Fibroblast of the conjunctiva (primary cell): ENCODE measurements around the gene MPHOSPH9.

Experiments
- DNase-seq: peaks from one replicate; pipeline ENCODE4 v3.0.0-alpha.2; 2010; ENCODE audit warnings: low read depth

Gene MPHOSPH9

DNA sequence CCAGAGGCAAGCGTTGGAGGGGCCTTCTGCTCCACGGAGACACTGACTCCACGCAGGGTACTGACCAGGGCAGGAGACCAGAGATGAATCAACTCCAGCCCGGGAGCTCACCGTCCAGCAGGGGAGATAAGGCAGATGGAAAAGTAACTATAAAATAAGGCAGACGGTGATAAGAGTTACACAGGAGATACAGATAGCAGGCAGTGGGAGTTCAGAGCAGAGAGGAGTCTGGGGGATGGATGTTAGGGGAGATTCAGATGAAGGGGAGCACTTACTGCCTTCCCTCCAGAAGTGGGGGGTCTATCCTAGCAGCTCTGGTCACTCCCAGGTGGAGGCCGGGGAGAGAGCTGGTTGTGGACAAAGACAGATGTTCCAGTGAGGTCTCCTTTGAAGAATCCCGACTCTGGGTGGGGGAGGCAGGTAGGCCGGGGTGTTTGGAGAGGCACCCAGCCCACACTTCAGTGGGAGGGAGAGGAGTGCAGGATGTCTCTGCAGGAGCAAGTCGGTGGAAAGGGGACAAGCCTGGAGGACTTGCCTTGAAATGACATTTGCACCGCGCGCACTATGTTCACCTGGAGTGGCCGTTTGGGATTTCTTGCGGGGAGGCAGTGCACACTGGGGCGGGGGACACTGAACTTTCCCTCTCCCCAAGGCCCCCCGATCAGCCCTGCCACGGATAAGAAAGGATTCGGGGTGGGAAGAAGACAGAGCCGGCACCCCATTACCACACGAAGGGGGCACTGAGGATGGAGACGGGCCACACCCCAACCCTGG, 83.3 kb downstream of the MPHOSPH9 start:
- no peak for DNase-seq

DNA sequence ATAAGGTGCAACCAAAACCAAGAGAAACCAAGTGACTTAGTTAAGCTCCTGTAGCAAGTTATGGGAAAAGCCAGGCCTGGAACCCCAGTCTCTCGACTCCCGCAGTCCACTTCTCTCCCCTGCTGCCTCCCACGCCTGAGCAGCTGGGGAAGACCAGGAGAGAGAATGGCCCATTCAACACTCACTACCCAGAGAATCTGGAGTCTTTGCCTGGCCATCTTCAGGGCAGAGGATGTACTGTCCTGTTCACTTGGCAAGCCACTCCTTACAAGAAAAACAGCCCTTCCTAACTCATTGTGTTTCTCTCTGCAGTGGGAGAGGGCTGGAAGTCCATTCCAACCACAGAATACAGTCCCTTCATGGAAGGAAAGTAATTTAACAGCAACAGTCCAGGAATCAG, 83.9 kb downstream of the MPHOSPH9 start:
- no peak for DNase-seq

GRCh38 chr12:123148655-123149054, 84.3 kb downstream of the MPHOSPH9 start:
- DNase-seq, result no peak

GRCh38 chr12:123148223-123148622, 84.7 kb downstream of the MPHOSPH9 start:
- no peak for DNase-seq

- DNase-seq, result no peak
Observed at GRCh38 chr12:123145211-123145610, 87.7 kb downstream of the MPHOSPH9 start.

GRCh38 chr12:123143736-123144461, 89.0 kb downstream of the MPHOSPH9 start:
- no peak for DNase-seq

DNA sequence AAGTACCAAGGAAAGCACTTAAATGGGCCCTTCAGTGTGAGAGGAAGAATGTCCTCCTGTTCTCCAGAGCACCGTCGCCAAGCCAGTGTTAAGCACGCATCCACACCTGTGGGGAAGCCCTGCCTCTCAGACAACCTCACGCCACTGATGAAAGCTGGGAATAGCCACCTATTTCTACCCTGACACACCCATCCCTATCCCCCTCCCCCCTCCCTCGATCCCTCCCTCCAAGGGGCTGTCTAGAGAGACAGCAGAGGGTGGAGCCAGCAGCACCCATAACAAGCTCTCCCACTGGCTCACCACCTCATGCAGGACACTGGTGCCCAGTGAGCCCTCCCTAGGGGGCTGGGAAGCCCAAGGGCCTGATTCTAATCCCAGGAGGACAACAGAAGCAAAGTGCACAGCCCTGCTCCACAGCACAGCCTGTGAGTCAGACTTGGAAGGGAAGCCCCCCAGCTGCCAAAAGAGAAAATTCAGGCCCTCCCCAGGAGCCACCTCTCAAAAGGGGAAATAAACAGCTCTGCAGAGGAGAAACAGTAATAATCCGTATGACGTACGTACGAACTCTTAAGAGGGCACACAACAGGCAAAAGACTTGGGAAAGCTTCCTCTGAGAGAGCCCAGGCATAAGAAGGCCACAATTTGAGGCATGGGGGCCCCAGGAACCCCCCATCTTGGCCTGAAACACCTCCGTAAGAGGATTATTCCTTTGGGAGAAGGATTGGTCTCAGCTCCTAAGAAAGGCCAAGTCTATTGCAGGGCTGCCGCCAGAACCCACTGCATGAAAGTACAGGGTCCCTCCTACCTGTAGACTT, 89.8 kb downstream of the MPHOSPH9 start:
- no peak for DNase-seq

DNA sequence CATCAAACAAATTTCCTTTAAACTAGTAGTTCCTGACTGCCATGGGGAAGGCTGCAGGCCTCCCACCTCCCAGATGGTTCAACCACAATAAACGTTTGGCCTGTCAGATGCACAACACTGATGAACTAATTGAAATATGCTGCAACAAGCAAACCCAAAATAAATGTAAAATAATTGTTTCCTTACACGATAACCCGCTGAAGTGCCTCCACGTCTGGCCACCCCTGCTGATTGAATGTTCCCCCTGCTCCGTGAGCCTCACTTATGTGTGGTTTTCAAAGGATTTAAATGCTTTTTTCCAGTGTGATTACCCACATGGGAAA, 90.5 kb downstream of the MPHOSPH9 start:
- DNase-seq, result no peak

- no peak for DNase-seq
Observed at GRCh38 chr12:123141615-123142517, 91.1 kb downstream of the MPHOSPH9 start.

DNA sequence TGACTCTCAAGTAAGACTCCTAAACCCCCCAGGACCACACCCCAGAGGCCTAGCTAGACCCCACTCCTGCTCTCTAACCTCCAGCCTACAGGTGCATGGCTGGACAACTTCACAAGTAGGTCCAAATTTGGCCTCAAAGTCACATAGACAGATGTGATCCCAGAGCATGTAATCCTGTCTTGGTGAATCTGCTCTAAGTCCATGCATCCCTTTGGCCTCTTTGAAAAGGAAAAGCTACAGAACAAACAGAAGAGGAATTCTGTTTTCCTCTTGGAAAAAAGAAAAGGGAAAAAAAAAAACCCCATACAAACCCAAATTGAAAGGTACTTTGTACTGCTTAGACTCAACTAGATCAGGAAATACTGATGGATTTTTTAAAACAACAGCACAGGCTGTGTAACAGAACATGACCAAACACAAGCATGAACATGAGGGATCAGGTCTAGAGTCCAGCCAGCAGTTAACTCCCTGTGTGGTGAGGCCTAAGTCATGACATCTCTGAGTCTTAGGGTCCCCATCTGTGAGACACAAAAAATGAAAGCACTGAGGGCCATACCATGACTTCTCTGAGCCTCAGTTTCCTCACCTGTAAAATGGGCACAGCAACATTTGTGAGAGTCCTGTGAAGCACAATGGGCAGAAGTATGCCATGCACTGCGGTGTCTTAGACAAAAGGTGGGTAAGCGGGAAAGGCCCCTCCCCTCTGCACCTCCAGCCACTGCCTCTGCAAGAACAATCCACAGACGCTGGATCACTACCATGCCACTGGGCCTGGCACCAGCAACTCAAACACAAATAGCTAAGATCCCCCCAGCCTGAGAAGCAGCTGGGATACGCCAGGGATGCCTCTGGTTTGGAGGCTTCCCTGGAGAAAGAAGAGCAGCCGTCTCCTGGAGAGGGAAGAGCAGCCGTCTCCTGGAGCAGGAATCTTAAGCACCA, 92.0 kb downstream of the MPHOSPH9 start:
- DNase-seq, result no peak

DNA sequence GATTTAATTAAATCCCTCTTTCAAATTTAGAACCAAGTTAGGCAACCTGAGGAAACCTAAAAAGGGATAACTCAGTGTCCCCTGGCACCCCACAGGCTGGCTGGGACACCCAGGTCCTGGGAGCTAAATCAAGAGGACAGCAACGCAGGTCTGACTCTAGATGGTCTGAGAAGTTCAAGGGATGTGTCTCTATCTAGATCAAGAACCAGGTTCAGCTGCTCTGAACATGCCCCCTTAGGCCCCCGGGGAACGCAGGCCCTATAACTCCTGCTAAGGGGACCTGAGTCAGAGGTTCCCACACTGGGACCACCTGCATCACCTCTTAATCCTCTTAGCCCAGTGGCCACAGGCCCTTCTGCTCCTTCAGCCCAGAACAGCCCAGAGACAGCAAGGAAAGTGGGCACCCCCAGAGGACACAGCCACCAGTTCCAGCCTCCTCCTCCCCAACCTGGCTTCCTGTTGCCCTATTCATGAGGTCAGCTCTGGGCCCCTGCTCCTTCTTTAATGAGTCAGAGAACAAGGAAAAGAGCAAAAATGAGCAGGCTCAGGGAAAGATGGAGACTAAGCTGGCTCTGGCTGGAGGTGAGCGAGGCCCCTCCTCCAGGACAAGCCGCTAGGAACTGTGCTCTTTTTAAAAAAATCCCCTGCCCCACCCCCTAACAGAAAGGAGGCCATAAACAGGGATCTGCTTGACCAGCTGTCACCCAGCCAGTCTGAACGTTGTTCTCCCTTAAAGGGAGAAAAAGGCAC, 92.8 kb downstream of the MPHOSPH9 start:
- DNase-seq, result no peak

DNA sequence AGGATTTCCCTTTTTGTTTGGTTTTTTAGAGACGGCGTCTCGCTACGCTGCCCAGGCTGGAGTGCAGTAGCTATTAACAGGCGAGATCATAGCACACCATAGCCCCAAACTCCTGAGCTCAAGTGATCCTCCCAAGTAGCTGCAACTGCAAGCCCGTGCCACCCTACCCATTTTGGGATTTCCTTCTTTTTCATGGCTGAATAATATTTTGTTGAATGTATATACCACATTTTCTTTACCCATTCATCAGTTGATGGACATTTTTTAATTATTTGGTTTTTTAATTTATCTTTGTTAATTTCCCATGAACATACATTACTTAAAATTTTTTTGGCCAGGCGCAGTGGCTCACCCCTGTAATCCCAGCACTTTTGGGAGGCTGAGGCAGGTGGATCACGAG, 97.3 kb downstream of the MPHOSPH9 start:
- DNase-seq, result no peak

- no peak for DNase-seq
Observed at GRCh38 chr12:123134826-123135225, 98.1 kb downstream of the MPHOSPH9 start.

DNA sequence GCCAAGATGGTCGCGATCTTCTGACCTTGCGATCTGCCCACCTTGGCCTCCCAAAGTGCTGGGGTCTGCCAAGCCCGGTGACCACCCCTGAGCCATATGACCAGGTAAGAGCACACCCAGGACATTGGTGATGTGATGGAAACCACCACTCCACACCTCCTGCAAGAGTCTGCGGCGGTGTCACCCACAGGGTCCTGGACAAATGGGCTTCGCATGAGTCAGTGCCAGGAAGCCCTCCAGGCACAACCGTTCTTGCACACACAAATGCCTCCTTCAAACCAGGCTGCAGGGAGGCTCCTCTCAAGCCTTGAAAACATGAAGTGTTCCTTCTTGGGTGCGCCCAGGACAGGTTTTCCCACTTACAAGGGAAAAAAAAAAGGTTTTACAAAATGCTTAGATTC, 98.7 kb downstream of the MPHOSPH9 start:
- DNase-seq, result no peak

GRCh38 chr12:123133701-123134100, 99.2 kb downstream of the MPHOSPH9 start:
- no peak for DNase-seq

- no peak for DNase-seq
Observed at GRCh38 chr12:123132951-123133619, 99.9 kb downstream of the MPHOSPH9 start.

DNA sequence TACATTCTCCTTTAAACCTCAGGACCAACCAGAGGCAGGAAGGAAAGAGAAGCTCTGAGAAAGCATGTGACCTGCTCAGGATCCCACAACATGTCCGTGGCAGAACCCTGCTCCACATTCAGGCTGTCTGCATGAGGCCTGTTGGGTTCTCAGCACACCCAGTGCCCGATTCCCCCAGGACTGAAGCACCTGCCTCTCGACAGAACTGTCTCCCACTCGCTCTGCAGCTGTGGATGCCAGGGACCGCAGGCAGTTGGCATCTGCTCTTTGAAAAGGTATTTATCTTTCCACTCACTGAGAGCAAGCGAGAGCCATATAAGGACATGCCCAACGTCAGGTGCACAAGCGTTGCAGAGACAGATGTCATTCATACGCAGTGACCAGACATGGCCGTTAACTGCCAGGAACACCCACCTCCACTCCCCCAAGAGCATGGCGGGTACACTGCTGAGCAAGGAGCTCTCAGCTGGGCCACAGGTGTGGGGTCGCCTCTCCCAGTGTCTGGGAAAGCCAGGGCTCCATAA, 101.0 kb downstream of the MPHOSPH9 start:
- no peak for DNase-seq

DNA sequence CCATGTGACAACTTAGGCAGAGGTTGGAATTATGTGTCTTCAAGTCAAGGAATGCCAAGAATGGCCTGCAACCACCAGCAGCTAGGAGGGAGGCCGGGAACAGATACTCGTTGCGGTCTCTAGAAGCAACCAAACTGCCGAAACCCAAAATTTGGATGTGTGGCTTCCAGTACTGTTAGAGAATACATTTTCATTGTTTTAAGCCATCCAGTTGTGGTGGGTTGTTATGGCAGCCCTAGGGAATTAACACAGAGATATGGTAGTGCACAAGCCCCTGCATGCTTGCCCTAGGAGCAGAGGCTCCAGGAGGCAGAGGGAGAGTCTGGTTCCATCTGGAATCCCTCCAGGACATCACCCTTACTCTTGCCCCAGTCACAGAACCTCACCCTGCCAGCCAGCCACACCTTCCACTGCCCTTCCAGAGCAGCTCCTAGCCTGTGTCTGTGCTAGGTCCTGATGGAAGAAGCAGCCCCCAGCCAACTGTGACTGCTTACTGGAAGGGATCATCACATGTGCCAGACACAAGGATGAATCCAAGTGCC, 101.6 kb downstream of the MPHOSPH9 start:
- no peak for DNase-seq

GRCh38 chr12:123129621-123130020, 103.3 kb downstream of the MPHOSPH9 start:
- no peak for DNase-seq
